ENCODE results near the gene NRG2. TPM values are rescaled to one million over a fixed set of nuclear protein-coding genes. Genes with fewer than 3 reads are reported as not detected.

The NRG2 gene
- polyA plus RNA-seq, 3 donors = 0.01 TPM; not detected in 2

DNA sequence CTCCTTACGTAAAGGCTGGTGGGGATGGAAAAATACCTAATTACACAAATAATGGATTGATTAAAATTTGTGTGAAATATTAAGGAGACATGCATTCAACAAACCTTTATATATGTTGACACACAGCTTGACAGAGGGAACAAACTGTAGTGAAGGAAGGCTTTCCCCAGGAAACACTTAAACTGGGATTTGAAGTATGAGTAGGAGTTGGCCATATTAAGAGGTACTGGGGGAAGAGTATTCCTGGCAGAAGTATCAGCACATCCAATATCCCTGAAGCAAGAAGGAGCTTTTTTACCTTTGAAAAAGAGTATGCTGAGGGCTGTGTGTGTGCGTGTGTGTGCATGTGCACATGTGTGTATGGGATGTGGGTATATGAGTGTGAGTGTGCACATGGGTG is 136.4 kb downstream of the NRG2 start:
- H3K9me3 Mint-ChIP-seq = peaks cover 0 to 5% (median 0%) of the 10 kb centered on the region in 7 donors
- Histone ChIP-seq H2AFZ (ENCODE audit: insufficient read depth, low read depth, low read length, poor library complexity, severe bottlenecking) (no peak overlapping the region), H4K20me1 (ENCODE audit: insufficient read depth, low read length) (no peaks in the 10 kb centered on the region), H3K79me2 (ENCODE audit: insufficient read depth, low read length) (no peaks in the 10 kb centered on the region), H3K9ac (ENCODE audit: insufficient read depth, low read length, poor library complexity, severe bottlenecking) (no peak overlapping the region), H3K9me3 (replicated peaks in 1 of 2; ENCODE audit: control insufficient read depth in 1 of 2, insufficient read depth in 1 of 2, low read length in 2 of 2) (peaks cover 0 to 22% of the 10 kb centered on the region in 2 donors), H3K36me3 (replicated peaks in 1 of 2; ENCODE audit: control insufficient read depth in 1 of 2, insufficient read depth in 2 of 2, low read length in 2 of 2) (no peaks in the 10 kb centered on the region), H3K4me1 (ENCODE audit: control insufficient read depth in 1 of 2, insufficient read depth in 2 of 2, low read length in 2 of 2) (peaks cover 0 to 9% of the 10 kb centered on the region in 2 donors), H3K27ac (ENCODE audit: low read depth in 1 of 2, low read length in 2 of 2) (no peak overlapping the region), H3K27me3 (ENCODE audit: control insufficient read depth in 2 of 2, insufficient read depth in 2 of 2, low read length in 2 of 2) (peaks cover 32 to 54% of the 10 kb centered on the region in 2 donors), H3K4me2 (replicated peaks; ENCODE audit: extremely low read depth, low read length, poor library complexity, severe bottlenecking) (no peak overlapping the region), H3K4me3 (replicated peaks in 1 of 3; ENCODE audit: low read depth in 2 of 3, low read length in 3 of 3) (no peak overlapping the region)
- H3K27ac Mint-ChIP-seq = no peak overlapping the region
- TF ChIP-seq, protein P1, sequence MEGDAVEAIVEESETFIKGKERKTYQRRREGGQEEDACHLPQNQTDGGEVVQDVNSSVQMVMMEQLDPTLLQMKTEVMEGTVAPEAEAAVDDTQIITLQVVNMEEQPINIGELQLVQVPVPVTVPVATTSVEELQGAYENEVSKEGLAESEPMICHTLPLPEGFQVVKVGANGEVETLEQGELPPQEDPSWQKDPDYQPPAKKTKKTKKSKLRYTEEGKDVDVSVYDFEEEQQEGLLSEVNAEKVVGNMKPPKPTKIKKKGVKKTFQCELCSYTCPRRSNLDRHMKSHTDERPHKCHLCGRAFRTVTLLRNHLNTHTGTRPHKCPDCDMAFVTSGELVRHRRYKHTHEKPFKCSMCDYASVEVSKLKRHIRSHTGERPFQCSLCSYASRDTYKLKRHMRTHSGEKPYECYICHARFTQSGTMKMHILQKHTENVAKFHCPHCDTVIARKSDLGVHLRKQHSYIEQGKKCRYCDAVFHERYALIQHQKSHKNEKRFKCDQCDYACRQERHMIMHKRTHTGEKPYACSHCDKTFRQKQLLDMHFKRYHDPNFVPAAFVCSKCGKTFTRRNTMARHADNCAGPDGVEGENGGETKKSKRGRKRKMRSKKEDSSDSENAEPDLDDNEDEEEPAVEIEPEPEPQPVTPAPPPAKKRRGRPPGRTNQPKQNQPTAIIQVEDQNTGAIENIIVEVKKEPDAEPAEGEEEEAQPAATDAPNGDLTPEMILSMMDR (IDR thresholded peaks at IDR 0.05) = no peak
- H3K4me1 Mint-ChIP-seq = peaks cover 3% of the 10 kb centered on the region
- H3K27me3 Mint-ChIP-seq (ENCODE audit: low read depth in 3 of 3) = peaks cover 4 to 25% (median 21%) of the 10 kb centered on the region in 3 donors
- DNase-seq = no peak
- H3K4me3 Mint-ChIP-seq = no peak overlapping the region
- H3K36me3 Mint-ChIP-seq = no peaks in the 10 kb centered on the region
- intact Hi-C loops (cut with micrococcal nuclease) = no loop called here
- 94% methylated on average over 1 of the region's 2 CpGs for WGBS (ENCODE audit: insufficient coverage)

DNA sequence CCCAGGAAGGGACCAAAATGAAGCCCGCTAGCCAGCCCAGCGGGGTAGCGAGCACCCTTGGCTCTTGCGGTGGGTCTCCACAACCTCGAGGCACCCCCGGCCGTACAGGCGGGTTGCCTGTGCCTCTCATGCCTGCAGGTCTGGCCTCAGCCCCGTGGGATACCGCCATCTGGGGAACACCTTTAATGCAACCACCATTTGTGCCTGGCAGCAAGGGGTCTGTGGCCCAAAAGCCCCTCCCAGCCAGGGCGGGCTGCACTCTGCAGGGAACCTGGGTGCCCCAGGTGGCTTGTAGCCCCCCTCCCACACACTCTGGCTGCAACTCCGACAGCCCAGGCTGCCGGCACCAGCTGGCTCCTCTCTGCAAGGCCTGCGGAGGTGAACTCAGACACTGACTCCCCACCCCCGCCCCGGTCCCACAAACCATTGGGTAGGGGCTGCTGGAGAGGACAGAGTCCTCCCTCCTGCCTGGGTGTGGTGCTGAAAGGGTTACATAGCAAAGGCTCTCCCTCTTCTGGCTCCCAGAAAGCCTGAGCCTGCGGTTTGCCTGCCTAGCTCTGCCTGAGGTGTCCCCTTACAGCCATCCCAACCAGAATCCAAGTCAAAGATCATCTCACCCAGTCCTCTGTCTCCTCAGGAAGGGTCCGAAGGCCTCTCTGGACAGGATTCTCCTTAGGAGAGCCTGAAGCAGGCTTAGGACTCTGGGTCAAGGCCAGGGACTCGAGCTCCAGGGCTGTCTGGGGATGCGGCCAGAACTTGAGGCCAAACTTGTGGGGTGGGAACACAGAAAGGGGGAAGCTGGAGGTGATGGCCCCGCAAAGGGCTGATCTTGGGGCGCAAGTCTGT is 138.1 kb downstream of the NRG2 start:
- Histone ChIP-seq H3K4me2 (replicated peaks; ENCODE audit: extremely low read depth, low read length, poor library complexity, severe bottlenecking) (no peak overlapping the region), H3K4me1 (ENCODE audit: control insufficient read depth in 1 of 2, insufficient read depth in 2 of 2, low read length in 2 of 2) (peaks cover 0 to 9% of the 10 kb centered on the region in 2 donors), H3K27me3 (ENCODE audit: control insufficient read depth in 2 of 2, insufficient read depth in 2 of 2, low read length in 2 of 2) (peaks cover 38 to 68% of the 10 kb centered on the region in 2 donors), H2AFZ (ENCODE audit: insufficient read depth, low read depth, low read length, poor library complexity, severe bottlenecking) (no peak overlapping the region), H3K79me2 (ENCODE audit: insufficient read depth, low read length) (no peaks in the 10 kb centered on the region), H3K36me3 (replicated peaks in 1 of 2; ENCODE audit: control insufficient read depth in 1 of 2, insufficient read depth in 2 of 2, low read length in 2 of 2) (no peaks in the 10 kb centered on the region), H3K9ac (ENCODE audit: insufficient read depth, low read length, poor library complexity, severe bottlenecking) (no peak overlapping the region), H3K27ac (ENCODE audit: low read depth in 1 of 2, low read length in 2 of 2) (no peak overlapping the region), H3K4me3 (replicated peaks in 1 of 3; ENCODE audit: low read depth in 2 of 3, low read length in 3 of 3) (no peak overlapping the region), H4K20me1 (ENCODE audit: insufficient read depth, low read length) (no peaks in the 10 kb centered on the region), H3K9me3 (replicated peaks in 1 of 2; ENCODE audit: control insufficient read depth in 1 of 2, insufficient read depth in 1 of 2, low read length in 2 of 2) (peaks cover 0 to 22% of the 10 kb centered on the region in 2 donors)
- 18% methylated on average over 14 of the region's 22 CpGs for WGBS (ENCODE audit: insufficient coverage)
- intact Hi-C loops (cut with micrococcal nuclease) = no loop called here
- peak overlapping the region in 1 of 2 donors; percentile 61 for H3K4me3 Mint-ChIP-seq
- peaks cover 0 to 5% (median 0%) of the 10 kb centered on the region in 7 donors for H3K9me3 Mint-ChIP-seq
- H3K36me3 Mint-ChIP-seq = no peaks in the 10 kb centered on the region
- no peak for DNase-seq
- H3K27ac Mint-ChIP-seq = no peak overlapping the region
- TF ChIP-seq, protein P1 (IDR thresholded peaks at IDR 0.05) = no peak
- H3K4me1 Mint-ChIP-seq = peaks cover 3% of the 10 kb centered on the region
- H3K27me3 Mint-ChIP-seq (ENCODE audit: low read depth in 3 of 3) = peaks cover 0 to 35% (median 29%) of the 10 kb centered on the region in 3 donors
